Nephron (organoid): ENCODE results near the gene GPR143.

Experiments
- H3K27ac Mint-ChIP-seq, 3 experiments: 2 replicates each; pipeline ENCODE4 v1.8.0; 2020; ENCODE audit warnings: mixed read lengths in 3 of 3, mild to moderate bottlenecking in 2 of 3, moderate library complexity in 1 of 3
- H3K27me3 Mint-ChIP-seq: 2 replicates; pipeline ENCODE4 v1.8.0; 2021; ENCODE audit warnings: low read depth, mild to moderate bottlenecking, moderate library complexity, mixed read lengths
- H3K36me3 Mint-ChIP-seq: 2 replicates; pipeline ENCODE4 v1.8.0; 2020; ENCODE audit warnings: low read depth, mixed read lengths
- H3K4me1 Mint-ChIP-seq: 2 replicates; pipeline ENCODE4 v1.8.0; 2020; ENCODE audit warnings: mixed read lengths
- H3K4me3 Mint-ChIP-seq, 3 experiments: 2 replicates each; pipeline ENCODE4 v1.8.0; 2020; ENCODE audit warnings: mild to moderate bottlenecking in 3 of 3, mixed read lengths in 3 of 3, moderate library complexity in 2 of 3
- H3K9me3 Mint-ChIP-seq: 2 replicates; pipeline ENCODE4 v1.8.0; 2020; ENCODE audit warnings: mixed read lengths
- CTCF ChIP-seq, 3 experiments: fragments of 200-600 bp; sonication (generic); IDR thresholded peaks; one replicate each; pipeline ENCODE4 v1.5.0; 2021; ENCODE audit warnings: antibody characterized with exemption in 3 of 3; ENCODE audit not compliant: unreplicated experiment in 3 of 3

Gene GPR143

GRCh38 chrX:9797384-9798360 is 32.0 kb upstream of the GPR143 start:
- Mint-ChIP-seq H3K27ac (peak overlapping the region in 2 of 3 experiments; percentile 23 to 66), H3K36me3 (peaks cover 38% of the 10 kb centered on the region)

GRCh38 chrX:9794495-9794894 is 28.8 kb upstream of the GPR143 start:
- H3K36me3 Mint-ChIP-seq = peaks cover 24% of the 10 kb centered on the region
- H3K27ac Mint-ChIP-seq = peak overlapping the region in 1 of 3 experiments; percentile 19
- H3K9me3 Mint-ChIP-seq = peaks cover 29% of the 10 kb centered on the region
- H3K4me1 Mint-ChIP-seq = peaks cover 8% of the 10 kb centered on the region
- no peak overlapping the region for H3K4me3 Mint-ChIP-seq
- TF ChIP-seq CTCF (IDR thresholded peaks at IDR 0.05; ENCODE audit: unreplicated experiment in 3 of 3) = no peak
- H3K27me3 Mint-ChIP-seq = no peaks in the 10 kb centered on the region

More at GRCh38 chrX:9797384-9798360, 32.0 kb upstream of the GPR143 start:
- Mint-ChIP-seq H3K4me1 (no peaks in the 10 kb centered on the region), H3K9me3 (peaks cover 42% of the 10 kb centered on the region), H3K4me3 (no peak overlapping the region), H3K27me3 (no peaks in the 10 kb centered on the region)
- no peak for TF ChIP-seq CTCF (IDR thresholded peaks at IDR 0.05; ENCODE audit: unreplicated experiment in 3 of 3)

- H3K4me1 Mint-ChIP-seq = peaks cover 30% of the 10 kb centered on the region
- no peak for TF ChIP-seq CTCF (IDR thresholded peaks at IDR 0.05; ENCODE audit: unreplicated experiment in 3 of 3)
- peak overlapping the region; percentile 28 to 54 (median 37) for H3K4me3 Mint-ChIP-seq
- H3K36me3 Mint-ChIP-seq = peaks cover 12% of the 10 kb centered on the region
- peak overlapping the region; percentile 45 to 96 (median 55) for H3K27ac Mint-ChIP-seq
- peaks cover 15% of the 10 kb centered on the region for H3K9me3 Mint-ChIP-seq
- peaks cover 6% of the 10 kb centered on the region for H3K27me3 Mint-ChIP-seq
Measured at GRCh38 chrX:9790866-9791265, 25.2 kb upstream of the GPR143 start.

DNA sequence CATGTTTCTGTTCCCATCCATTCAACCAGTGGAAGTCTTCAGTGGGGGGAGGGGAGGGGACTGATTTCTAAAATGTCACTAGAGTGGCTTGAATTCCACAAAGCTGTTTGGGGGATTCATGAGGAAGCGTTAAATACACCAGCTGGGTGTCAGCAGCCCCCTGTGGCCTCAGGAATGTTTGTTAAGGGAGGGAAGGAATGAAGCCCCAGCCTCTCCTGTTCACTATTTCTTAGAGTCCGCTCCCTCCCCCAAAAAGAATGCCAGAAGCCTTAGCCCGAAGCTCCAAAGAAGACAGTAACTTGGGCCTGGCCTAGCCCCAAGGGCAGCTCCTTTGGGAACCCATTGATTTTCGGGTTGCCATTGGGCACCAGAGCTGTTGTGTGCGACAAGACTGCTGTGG is 23.9 kb upstream of the GPR143 start:
- H3K4me3 Mint-ChIP-seq = peak overlapping the region; percentile 92 to 97 (median 96)
- H3K27ac Mint-ChIP-seq = peak overlapping the region; percentile 81 to 96 (median 94)
- H3K27me3 Mint-ChIP-seq = peaks cover 6% of the 10 kb centered on the region
- no peaks in the 10 kb centered on the region for H3K36me3 Mint-ChIP-seq
- H3K9me3 Mint-ChIP-seq = peaks cover 2% of the 10 kb centered on the region
- TF ChIP-seq CTCF (IDR thresholded peaks at IDR 0.05; ENCODE audit: unreplicated experiment in 3 of 3) = no peak
- peaks cover 30% of the 10 kb centered on the region for H3K4me1 Mint-ChIP-seq

DNA sequence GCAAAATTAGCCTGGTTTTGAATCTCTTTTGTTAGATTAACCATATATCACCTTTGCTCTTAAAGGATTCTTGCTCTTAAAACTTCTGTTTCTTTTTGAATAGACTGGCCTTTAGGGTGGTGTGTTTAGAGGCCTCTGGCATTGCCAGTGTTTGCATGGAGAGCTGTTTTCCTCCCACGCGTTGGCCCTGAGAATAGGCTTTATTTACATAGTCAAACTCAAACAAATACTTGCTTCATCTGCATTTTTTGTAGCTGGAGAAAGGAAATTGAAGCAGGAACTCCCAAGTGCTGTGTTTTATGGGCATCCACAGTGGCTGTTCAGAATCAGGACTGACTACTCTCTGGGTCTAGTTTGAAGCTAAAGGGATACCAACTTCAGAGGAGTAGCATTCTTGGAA is 23.3 kb upstream of the GPR143 start:
- no peak for TF ChIP-seq CTCF (IDR thresholded peaks at IDR 0.05; ENCODE audit: unreplicated experiment in 3 of 3)
- Mint-ChIP-seq H3K27ac (peak overlapping the region; percentile 81 to 96 (median 94)), H3K9me3 (peaks cover 2% of the 10 kb centered on the region), H3K27me3 (peaks cover 10% of the 10 kb centered on the region), H3K36me3 (no peaks in the 10 kb centered on the region), H3K4me3 (peak overlapping the region; percentile 92 to 97 (median 96)), H3K4me1 (peaks cover 30% of the 10 kb centered on the region)
